ENCODE results near the gene SLC66A2. TPM values are rescaled to one million over a fixed set of nuclear protein-coding genes. Genes with fewer than 3 reads are reported as not detected.
"Not testable (repeated sequence)": the region's sequence is repeated elsewhere in the genome, so short reads cannot be mapped to it uniquely, and the experiment has no call there.

The SLC66A2 gene
- total and polyA plus RNA-seq, 8 donors = 17.3 to 69.8 (median 24.4) TPM

DNA sequence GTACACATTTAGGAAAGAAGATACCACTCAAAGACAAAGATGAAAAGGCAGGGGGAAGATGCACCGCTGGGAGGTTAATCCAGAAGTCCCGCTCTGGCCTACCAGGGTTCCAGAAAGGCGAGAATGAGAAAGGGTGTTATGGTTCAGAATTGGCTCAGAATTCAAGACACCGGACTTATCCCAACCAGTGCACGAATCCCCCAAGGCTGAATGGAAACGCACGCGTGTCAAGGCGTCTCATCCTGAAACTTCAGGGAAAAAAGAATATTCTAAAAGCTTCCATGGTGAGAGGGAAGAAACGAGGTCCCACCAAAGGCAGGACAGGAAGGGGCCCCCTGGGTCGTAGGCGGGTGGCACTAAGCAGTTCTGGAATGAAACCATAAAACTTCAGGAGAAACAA, 71.9 kb downstream of the SLC66A2 start:
- H3K36me3 ChIP-seq = no peaks in the 10 kb centered on the region
- TF ChIP-seq, protein P1, sequence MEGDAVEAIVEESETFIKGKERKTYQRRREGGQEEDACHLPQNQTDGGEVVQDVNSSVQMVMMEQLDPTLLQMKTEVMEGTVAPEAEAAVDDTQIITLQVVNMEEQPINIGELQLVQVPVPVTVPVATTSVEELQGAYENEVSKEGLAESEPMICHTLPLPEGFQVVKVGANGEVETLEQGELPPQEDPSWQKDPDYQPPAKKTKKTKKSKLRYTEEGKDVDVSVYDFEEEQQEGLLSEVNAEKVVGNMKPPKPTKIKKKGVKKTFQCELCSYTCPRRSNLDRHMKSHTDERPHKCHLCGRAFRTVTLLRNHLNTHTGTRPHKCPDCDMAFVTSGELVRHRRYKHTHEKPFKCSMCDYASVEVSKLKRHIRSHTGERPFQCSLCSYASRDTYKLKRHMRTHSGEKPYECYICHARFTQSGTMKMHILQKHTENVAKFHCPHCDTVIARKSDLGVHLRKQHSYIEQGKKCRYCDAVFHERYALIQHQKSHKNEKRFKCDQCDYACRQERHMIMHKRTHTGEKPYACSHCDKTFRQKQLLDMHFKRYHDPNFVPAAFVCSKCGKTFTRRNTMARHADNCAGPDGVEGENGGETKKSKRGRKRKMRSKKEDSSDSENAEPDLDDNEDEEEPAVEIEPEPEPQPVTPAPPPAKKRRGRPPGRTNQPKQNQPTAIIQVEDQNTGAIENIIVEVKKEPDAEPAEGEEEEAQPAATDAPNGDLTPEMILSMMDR (IDR thresholded peaks at IDR 0.05) = no peak
- H3K4me1 ChIP-seq = no peaks in the 10 kb centered on the region
- no peak overlapping the region for H3K4me3 ChIP-seq
- DNase-seq (no peak), ATAC-seq (no peak)
- intact Hi-C loops (cut with DNase I) = loop anchor here in 1 of 2 donors (10.0 kb wide), 1 partner anchor 65 kb away; no protein-coding TSS in a partner anchor
- H3K27me3 ChIP-seq = peaks cover 0 to 21% of the 10 kb centered on the region in 2 donors
- H3K27ac ChIP-seq = no peak overlapping the region
- no peaks in the 10 kb centered on the region for H3K9me3 ChIP-seq

DNA sequence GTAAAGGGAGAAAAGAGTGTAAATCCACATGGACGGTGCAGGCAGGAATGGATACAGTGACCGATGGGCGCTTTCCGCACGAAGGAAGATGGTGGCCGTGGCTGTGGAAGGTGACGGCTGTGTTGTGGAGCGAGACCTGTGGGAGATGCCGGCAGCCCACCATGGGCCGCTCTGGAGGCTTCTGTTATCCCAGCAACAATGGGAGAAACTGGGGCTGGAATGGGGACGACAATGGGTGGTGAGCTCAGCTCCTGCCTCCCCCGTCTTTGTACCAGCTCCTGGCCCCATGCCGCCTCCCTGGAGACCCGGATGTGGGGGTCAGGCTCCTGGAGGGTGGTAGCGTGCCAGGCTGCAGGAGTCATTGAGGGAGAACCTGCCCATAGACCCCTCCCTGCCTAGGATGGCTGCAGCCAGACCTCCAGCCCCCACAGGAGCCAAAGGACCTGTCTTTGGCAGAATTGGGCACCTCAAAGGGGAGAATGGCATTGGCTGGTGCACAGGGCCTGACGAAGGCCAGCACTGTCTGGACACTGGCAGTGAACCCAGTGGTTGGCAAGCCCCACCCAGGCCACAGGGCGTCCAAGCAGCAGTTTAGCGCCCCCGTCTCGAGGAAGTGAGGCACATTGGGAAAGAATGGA, 72.6 kb downstream of the SLC66A2 start:
- intact Hi-C loops (cut with DNase I) = loop anchor here in 1 of 2 donors (10.0 kb wide), 1 partner anchor 64 kb away; no protein-coding TSS in a partner anchor

DNA sequence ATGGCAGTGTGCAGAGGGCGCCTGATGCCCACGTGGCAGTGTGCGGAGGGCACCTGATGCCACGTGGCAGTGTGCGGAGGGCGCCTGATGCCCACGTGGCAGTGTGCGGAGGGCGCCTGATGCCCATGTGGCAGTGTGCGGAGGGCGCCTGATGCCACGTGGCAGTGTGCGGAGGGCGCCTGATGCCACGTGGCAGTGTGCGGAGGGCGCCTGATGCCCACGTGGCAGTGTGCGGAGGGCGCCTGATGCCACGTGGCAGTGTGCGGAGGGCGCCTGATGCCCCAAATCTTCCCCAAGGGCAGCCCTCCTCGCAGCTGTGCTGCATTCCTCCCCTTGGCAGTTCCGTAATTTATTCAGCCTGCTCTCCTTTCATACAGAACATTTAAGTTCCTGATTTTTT, 73.2 kb downstream of the SLC66A2 start:
- not testable (repeated sequence) for H3K9me3 ChIP-seq, H3K27ac ChIP-seq, ATAC-seq, DNase-seq, H3K4me1 ChIP-seq, H3K36me3 ChIP-seq, H3K4me3 ChIP-seq
- intact Hi-C loops (cut with DNase I) = loop anchor here in 1 of 2 donors (10.0 kb wide), 1 partner anchor 63 kb away; no protein-coding TSS in a partner anchor
- H3K27me3 ChIP-seq = peaks cover 0 to 34% of the 10 kb centered on the region in 2 donors

More for the DNA sequence above, 72.6 kb downstream of the SLC66A2 start:
- H3K36me3 ChIP-seq = no peaks in the 10 kb centered on the region
- ATAC-seq (no peak), DNase-seq (peak in 1 of 4 donors; percentile 48)
- H3K4me3 ChIP-seq = no peak overlapping the region
- TF ChIP-seq, protein P1 (IDR thresholded peaks at IDR 0.05) = no peak
- H3K4me1 ChIP-seq = no peaks in the 10 kb centered on the region
- peaks cover 0 to 28% of the 10 kb centered on the region in 2 donors for H3K27me3 ChIP-seq
- H3K27ac ChIP-seq = no peak overlapping the region
- no peaks in the 10 kb centered on the region for H3K9me3 ChIP-seq

DNA sequence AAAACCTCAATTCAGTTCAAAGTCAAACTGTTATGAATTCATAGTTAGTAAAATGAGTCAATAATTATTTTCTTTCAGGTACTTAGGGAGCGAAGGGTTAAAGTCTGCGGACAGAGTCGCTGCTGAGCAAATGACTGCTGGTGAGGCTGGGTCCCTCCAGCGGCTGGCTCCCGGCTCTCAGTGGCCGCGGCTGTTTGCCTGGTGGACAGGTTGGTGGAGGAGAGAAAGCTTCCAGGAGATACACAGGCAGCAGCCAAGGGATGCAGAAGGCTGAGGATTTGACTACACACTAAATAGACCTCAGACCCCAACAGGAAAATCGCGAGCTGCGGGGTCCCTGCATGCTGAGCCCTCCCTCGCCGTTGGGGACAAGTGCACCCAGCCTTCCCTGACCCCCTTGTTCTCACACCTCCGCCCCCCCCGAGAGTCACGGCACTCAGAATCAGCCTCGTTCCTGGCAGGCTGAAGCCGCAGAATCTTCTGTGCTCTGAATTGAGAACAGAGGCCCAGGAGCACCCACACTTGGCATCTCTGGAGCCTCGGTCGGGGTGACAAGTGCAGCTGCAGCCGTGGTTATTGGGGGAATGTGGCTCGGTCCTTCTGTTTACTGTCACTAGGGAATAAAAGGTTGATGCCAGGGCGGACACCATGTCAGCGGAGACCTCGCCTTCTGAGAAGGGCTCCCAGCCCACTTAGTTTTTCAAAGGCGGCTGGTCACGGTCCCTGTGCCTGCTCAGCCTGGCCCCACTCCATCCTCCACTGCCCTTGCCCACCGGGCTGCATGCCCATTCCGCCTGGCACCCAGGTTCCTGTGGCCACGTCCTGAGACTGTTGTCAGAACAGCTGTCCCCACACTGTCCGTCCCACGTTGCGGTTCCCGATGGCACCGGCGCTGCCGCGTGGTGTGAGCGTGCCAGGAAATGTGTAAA, 74.0 kb downstream of the SLC66A2 start:
- no peak overlapping the region for H3K27ac ChIP-seq
- H3K4me1 ChIP-seq = no peaks in the 10 kb centered on the region
- intact Hi-C loops (cut with DNase I) = loop anchor here in 1 of 2 donors (10.0 kb wide), 1 partner anchor 63 kb away; no protein-coding TSS in a partner anchor
- peaks cover 0 to 43% of the 10 kb centered on the region in 2 donors for H3K27me3 ChIP-seq
- no peak for ATAC-seq
- H3K9me3 ChIP-seq = no peaks in the 10 kb centered on the region
- TF ChIP-seq, protein P1 (IDR thresholded peaks at IDR 0.05) = no peak
- DNase-seq = peak in 1 of 4 donors; percentile 62
- H3K36me3 ChIP-seq = no peaks in the 10 kb centered on the region
- H3K4me3 ChIP-seq = no peak overlapping the region

DNA sequence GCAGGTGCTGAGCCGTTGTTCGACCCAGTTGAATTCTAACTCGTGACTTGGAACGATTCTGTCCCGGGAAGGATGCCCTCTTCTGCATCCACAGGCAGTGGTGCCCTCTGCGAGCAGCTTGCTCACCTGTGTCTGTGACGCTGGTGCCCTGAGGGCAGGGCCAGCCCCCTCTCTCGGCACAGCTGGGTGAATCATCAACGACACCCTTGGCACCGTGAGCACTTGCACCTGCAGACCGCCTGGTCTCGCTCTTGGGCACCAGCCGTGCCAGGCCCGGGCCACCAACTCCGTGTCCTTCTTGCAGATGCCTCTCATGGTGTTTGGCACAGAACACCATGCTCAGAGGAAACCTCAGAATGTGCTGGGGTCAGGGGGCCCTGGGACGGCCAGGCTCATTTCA, 75.0 kb downstream of the SLC66A2 start:
- Histone ChIP-seq H3K4me1 (no peaks in the 10 kb centered on the region), H3K9me3 (no peaks in the 10 kb centered on the region), H3K36me3 (no peaks in the 10 kb centered on the region), H3K27me3 (peaks cover 0 to 43% of the 10 kb centered on the region in 2 donors), H3K27ac (no peak overlapping the region), H3K4me3 (no peak overlapping the region)
- intact Hi-C loops (cut with DNase I) = loop anchor here in 1 of 2 donors (10.0 kb wide), 1 partner anchor 62 kb away; no protein-coding TSS in a partner anchor
- ATAC-seq = no peak
- DNase-seq = peak in 1 of 4 donors; percentile 68
- TF ChIP-seq, protein P1 (IDR thresholded peaks at IDR 0.05) = no peak

Measured in left lung (tissue), 10 donors.